Activated CD8-positive, alpha-beta T cell treated with anti-CD3 and anti-CD28 coated beads for 36 hours (primary cell): ENCODE data around the gene C1orf52. TPM values are rescaled to one million over a fixed set of nuclear protein-coding genes. Genes with fewer than 3 reads are reported as not detected.

Experiments used
- ATAC-seq: fragments of 200-7000 bp; cut with Tn5 transposase; one replicate; pipeline ENCODE4 v1.10.0; 2021; ENCODE audit warnings: mild to moderate bottlenecking, moderate library complexity
- CTCF ChIA-PET: fragments of 350-600 bp; sonication (Branson Sonifier 250); formaldehyde crosslinking; loops from one replicate; lab custom pipeline; 2021; ENCODE audit warnings: antibody characterized with exemption; lab: Charles Lee
- POLR2A ChIA-PET: fragments of 350-600 bp; sonication (Branson Sonifier 250); formaldehyde crosslinking; loops from one replicate; lab custom pipeline; 2021; ENCODE audit warnings: antibody characterized with exemption; lab: Charles Lee
- DNase-seq: peaks from one replicate; pipeline ENCODE4 v3.0.0-alpha.2; 2020
- H3K27ac Mint-ChIP-seq: one replicate; pipeline ENCODE4 v1.8.0; 2021; ENCODE audit warnings: mild to moderate bottlenecking, mixed read lengths
- H3K27me3 Mint-ChIP-seq: one replicate; pipeline ENCODE4 v1.8.0; 2021; ENCODE audit warnings: mixed read lengths
- H3K36me3 Mint-ChIP-seq: one replicate; pipeline ENCODE4 v1.8.0; 2021; ENCODE audit warnings: low read depth, mixed read lengths
- H3K4me1 Mint-ChIP-seq: one replicate; pipeline ENCODE4 v1.8.0; 2021; ENCODE audit warnings: low read depth, mixed read lengths
- H3K4me3 Mint-ChIP-seq: one replicate; pipeline ENCODE4 v1.8.0; 2021; ENCODE audit warnings: mild to moderate bottlenecking, moderate library complexity, mixed read lengths
- H3K9me3 Mint-ChIP-seq: one replicate; pipeline ENCODE4 v1.8.0; 2021; ENCODE audit warnings: mixed read lengths
- intact Hi-C: fragments of 100-400 bp; cut with micrococcal nuclease; formaldehyde crosslinking; loops from one replicate; pipeline ENCODE4 v1.10.0; 2022
- total RNA-seq, 2 experiments: library from RNA; stranded (reverse); gene quantifications; one replicate each; pipeline ENCODE4 v1.2.3, GENCODE V29; 2021
- TF ChIP-seq, protein P1 (sequence below): fragments of 200-600 bp; IDR thresholded peaks from one replicate; pipeline ENCODE4 v1.8.0; 2022; ENCODE audit warnings: antibody characterized with exemption, mild to moderate bottlenecking

C1orf52 gene
- total RNA-seq, 2 experiments from 2014 or later: 26.8 to 35.7 TPM

GRCh38 chr1:85303440-85304162 lies 44.1 kb upstream of the C1orf52 start:
- intact Hi-C loops: loop anchor here (10.0 kb wide), 3 partner anchors 161 to 711 kb away; partner anchors contain the start of gene DDAH1
- no peak overlapping the region for H3K27ac Mint-ChIP-seq
- POLR2A ChIA-PET: no interaction called here
- H3K9me3 Mint-ChIP-seq: no peaks in the 10 kb centered on the region
- TF ChIP-seq, protein P1, sequence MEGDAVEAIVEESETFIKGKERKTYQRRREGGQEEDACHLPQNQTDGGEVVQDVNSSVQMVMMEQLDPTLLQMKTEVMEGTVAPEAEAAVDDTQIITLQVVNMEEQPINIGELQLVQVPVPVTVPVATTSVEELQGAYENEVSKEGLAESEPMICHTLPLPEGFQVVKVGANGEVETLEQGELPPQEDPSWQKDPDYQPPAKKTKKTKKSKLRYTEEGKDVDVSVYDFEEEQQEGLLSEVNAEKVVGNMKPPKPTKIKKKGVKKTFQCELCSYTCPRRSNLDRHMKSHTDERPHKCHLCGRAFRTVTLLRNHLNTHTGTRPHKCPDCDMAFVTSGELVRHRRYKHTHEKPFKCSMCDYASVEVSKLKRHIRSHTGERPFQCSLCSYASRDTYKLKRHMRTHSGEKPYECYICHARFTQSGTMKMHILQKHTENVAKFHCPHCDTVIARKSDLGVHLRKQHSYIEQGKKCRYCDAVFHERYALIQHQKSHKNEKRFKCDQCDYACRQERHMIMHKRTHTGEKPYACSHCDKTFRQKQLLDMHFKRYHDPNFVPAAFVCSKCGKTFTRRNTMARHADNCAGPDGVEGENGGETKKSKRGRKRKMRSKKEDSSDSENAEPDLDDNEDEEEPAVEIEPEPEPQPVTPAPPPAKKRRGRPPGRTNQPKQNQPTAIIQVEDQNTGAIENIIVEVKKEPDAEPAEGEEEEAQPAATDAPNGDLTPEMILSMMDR: no peak
- H3K4me1 Mint-ChIP-seq: peaks cover 12% of the 10 kb centered on the region
- H3K27me3 Mint-ChIP-seq: peaks cover 13% of the 10 kb centered on the region
- no peak for ATAC-seq
- CTCF ChIA-PET: interaction anchor here (1.6 kb wide), 1 partner anchor 45 kb away, joined by 3 read pairs; no protein-coding TSS in a partner anchor
- no peak for DNase-seq
- H3K4me3 Mint-ChIP-seq: no peak overlapping the region
- no peaks in the 10 kb centered on the region for H3K36me3 Mint-ChIP-seq

GRCh38 chr1:85300140-85300539 lies 40.7 kb upstream of the C1orf52 start:
- intact Hi-C loops: loop anchor here (10.0 kb wide), 3 partner anchors 165 to 715 kb away; partner anchors contain the start of gene DDAH1
- CTCF ChIA-PET: no interaction called here

GRCh38 chr1:85297855-85298629 lies 38.6 kb upstream of the C1orf52 start:
- peak; percentile 92 for ATAC-seq
- H3K9me3 Mint-ChIP-seq: no peaks in the 10 kb centered on the region
- CTCF ChIA-PET: interaction anchor here (1.1 to 2.9 kb wide), 5 partner anchors 10 to 51 kb away, joined by 3 to 11 read pairs (median 9); partner anchors contain the start of genes BCL10 and C1orf52
- peak; percentile 92 for DNase-seq
- peak overlapping the region; percentile 84 for H3K27ac Mint-ChIP-seq
- H3K27me3 Mint-ChIP-seq: peaks cover 5% of the 10 kb centered on the region
- peak overlapping the region; percentile 43 for H3K4me3 Mint-ChIP-seq
- H3K4me1 Mint-ChIP-seq: peaks cover 32% of the 10 kb centered on the region
- TF ChIP-seq, protein P1: no peak
- peaks cover 1% of the 10 kb centered on the region for H3K36me3 Mint-ChIP-seq
- POLR2A ChIA-PET: interaction anchor here (0.8 to 2.1 kb wide), 5 partner anchors 11 to 177 kb away, joined by 3 to 6 read pairs (median 3); no protein-coding TSS in a partner anchor
- intact Hi-C loops: loop anchor here (2.0 kb wide), 1 partner anchor 23 kb away; no protein-coding TSS in a partner anchor

More at GRCh38 chr1:85300140-85300539, 40.7 kb upstream of the C1orf52 start:
- Mint-ChIP-seq H3K4me1 (peaks cover 27% of the 10 kb centered on the region), H3K4me3 (no peak overlapping the region), H3K27ac (no peak overlapping the region), H3K27me3 (peaks cover 9% of the 10 kb centered on the region), H3K9me3 (no peaks in the 10 kb centered on the region), H3K36me3 (peaks cover 1% of the 10 kb centered on the region)
- POLR2A ChIA-PET: no interaction called here
- ATAC-seq (no peak), DNase-seq (no peak)
- TF ChIP-seq, protein P1: no peak

DNA sequence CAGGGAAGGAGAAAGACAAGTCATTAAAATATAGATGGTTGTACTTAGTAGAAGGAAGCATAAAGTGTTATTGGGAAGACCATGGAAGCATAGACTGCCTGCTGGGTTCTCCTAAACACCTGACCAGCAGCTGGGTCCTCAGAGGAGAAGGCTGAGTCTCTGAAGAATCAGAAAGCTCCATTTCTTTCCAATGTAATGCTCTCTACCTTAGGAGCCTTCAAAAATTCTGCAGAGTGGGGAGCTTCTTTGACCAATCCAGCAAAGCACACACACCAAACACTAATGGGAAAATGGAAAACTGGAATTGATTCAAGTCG lies 38.0 kb upstream of the C1orf52 start:
- intact Hi-C loops: no loop called here
- Mint-ChIP-seq H3K27me3 (peaks cover 5% of the 10 kb centered on the region), H3K9me3 (no peaks in the 10 kb centered on the region), H3K36me3 (peaks cover 1% of the 10 kb centered on the region), H3K4me3 (peak overlapping the region; percentile 43), H3K27ac (peak overlapping the region; percentile 84), H3K4me1 (peaks cover 32% of the 10 kb centered on the region)
- no peak for DNase-seq
- ChIA-PET CTCF (interaction anchor here (1.1 to 2.9 kb wide), 5 partner anchors 11 to 50 kb away, joined by 3 to 11 read pairs (median 9); partner anchors contain the start of genes BCL10 and C1orf52), POLR2A (interaction anchor here (0.8 to 2.1 kb wide), 5 partner anchors 12 to 178 kb away, joined by 3 to 6 read pairs (median 3); no protein-coding TSS in a partner anchor)
- TF ChIP-seq, protein P1: no peak
- no peak for ATAC-seq
